K562 (cell line): ENCODE data around the gene AP1M2. TPM values are rescaled to one million over a fixed set of nuclear protein-coding genes. Genes with fewer than 3 reads are reported as not detected.

Source experiments
- ATF1 ChIP-seq, 2 experiments: fragments of 450-650 bp in 1 of 2; IDR thresholded peaks; 2 replicates each; pipeline ENCODE4 v1.6.1; 2016; ENCODE audit warnings: missing compliant biosample characterization in 1 of 2, missing genetic modification characterization in 1 of 2
- ATF4 ChIP-seq: fragments of 450-650 bp; formaldehyde crosslinking; IDR thresholded peaks from 2 replicates; pipeline ENCODE4 v1.4.0; 2022; ENCODE audit warnings: mild to moderate bottlenecking, moderate library complexity
- BRD9 ChIP-seq: fragments of 450-650 bp; IDR thresholded peaks from 2 replicates; pipeline ENCODE4 v1.6.1; 2018; ENCODE audit warnings: low read depth; ENCODE audit not compliant: partially characterized antibody
- CBX5 ChIP-seq: IDR thresholded peaks from 2 replicates; pipeline ENCODE4 v1.6.1; 2014; ENCODE audit warnings: low read depth, borderline replicate concordance
- CREB1 ChIP-seq, 2 experiments: sonication (generic) in 1 of 2; formaldehyde crosslinking in 1 of 2; IDR thresholded peaks; 2 replicates each; pipeline versions ENCODE4 v1.6.1 to v1.8.0; 2012 to 2022; ENCODE audit warnings: inconsistent platforms in 1 of 2, mild to moderate bottlenecking in 1 of 2, missing genetic modification reagents in 1 of 2, moderate library complexity in 1 of 2
- ELF4 ChIP-seq: fragments of 450-650 bp; formaldehyde crosslinking; IDR thresholded peaks from 2 replicates; pipeline ENCODE4 v1.4.0; 2022; ENCODE audit warnings: missing genetic modification characterization
- FIP1L1 ChIP-seq: fragments of 200-400 bp; formaldehyde crosslinking; IDR thresholded peaks from 2 replicates; pipeline ENCODE4 v1.6.1; 2018; ENCODE audit warnings: mild to moderate bottlenecking, low read depth, low read length; ENCODE audit not compliant: poor library complexity, severe bottlenecking
- FOXK2 ChIP-seq, 2 experiments: fragments of 450-650 bp; IDR thresholded peaks in 1 of 2; conservative IDR thresholded peaks in 1 of 2; 2 replicates each; pipeline ENCODE4 v1.6.1; 2016; ENCODE audit warnings: low read depth in 2 of 2, mild to moderate bottlenecking in 1 of 2
- KLF6 ChIP-seq: fragments of 250-450 bp; sonication (Bioruptor Pico); IDR thresholded peaks from 2 replicates; pipeline ENCODE4 v1.4.0; 2020; ENCODE audit warnings: mild to moderate bottlenecking, moderate library complexity, borderline replicate concordance
- LARP7 ChIP-seq: fragments of 450-650 bp; IDR thresholded peaks from 2 replicates; pipeline ENCODE4 v1.6.1; 2016
- NCOA6 ChIP-seq: fragments of 450-650 bp; IDR thresholded peaks from 2 replicates; pipeline ENCODE4 v1.6.1; 2017; ENCODE audit warnings: mild to moderate bottlenecking
- NFATC3 ChIP-seq: fragments of 450-650 bp; IDR thresholded peaks from 2 replicates; pipeline ENCODE4 v1.6.1; 2017; ENCODE audit warnings: mild to moderate bottlenecking
- NFIC ChIP-seq: fragments of 450-650 bp; IDR thresholded peaks from 2 replicates; pipeline ENCODE4 v1.6.1; 2017; ENCODE audit warnings: mild to moderate bottlenecking, inconsistent platforms
- NUFIP1 ChIP-seq: fragments of 450-650 bp; IDR thresholded peaks from 2 replicates; pipeline ENCODE4 v1.6.1; 2018; ENCODE audit not compliant: partially characterized antibody
- OTX1 ChIP-seq: fragments of 450-650 bp; formaldehyde crosslinking; IDR thresholded peaks from 2 replicates; pipeline ENCODE4 v1.4.0; 2022; ENCODE audit warnings: mild to moderate bottlenecking
- RFX7 ChIP-seq: fragments of 250-450 bp; sonication (Bioruptor Pico); IDR thresholded peaks from 2 replicates; pipeline ENCODE4 v1.5.1; 2021; ENCODE audit warnings: mild to moderate bottlenecking
- STAT5B ChIP-seq: fragments of 250-450 bp; sonication (Bioruptor Pico); IDR thresholded peaks from 2 replicates; pipeline ENCODE4 v1.8.0; 2021; ENCODE audit warnings: mild to moderate bottlenecking, inconsistent platforms
- ZC3H4 ChIP-seq: sonication (generic); formaldehyde crosslinking; IDR thresholded peaks from 2 replicates; pipeline ENCODE4 v1.9.0; 2021; ENCODE audit warnings: missing genetic modification reagents, borderline replicate concordance
- ZFX ChIP-seq: sonication (generic); formaldehyde crosslinking; IDR thresholded peaks from 2 replicates; pipeline ENCODE4 v1.8.0; 2022; ENCODE audit warnings: mild to moderate bottlenecking, missing genetic modification reagents, moderate library complexity
- ZNF408 ChIP-seq: fragments of 250-450 bp; sonication (Bioruptor Pico); IDR thresholded peaks from 2 replicates; pipeline ENCODE4 v1.4.0; 2020; ENCODE audit warnings: low read depth, mild to moderate bottlenecking, moderate library complexity
- ZNF445 ChIP-seq: fragments of 250-450 bp; sonication (Bioruptor Pico); IDR thresholded peaks from 2 replicates; pipeline ENCODE4 v1.4.0; 2020; ENCODE audit warnings: low read depth, mild to moderate bottlenecking, moderate library complexity
- ZNF511 ChIP-seq: sonication (generic); formaldehyde crosslinking; IDR thresholded peaks from 2 replicates; pipeline ENCODE4 v1.8.0; 2022; ENCODE audit warnings: mild to moderate bottlenecking, missing genetic modification reagents
- polyA plus RNA-seq, 8 experiments: library from polyadenylated mRNA; depleted of rRNA in 4 of 8; stranded (reverse) in 5 of 8; unstranded in 3 of 8; fragments of >200 nt; fragmentation: Nextera tagmentation in 2 of 8; fragmentation: Illumina TruSeq in 1 of 8; extraction: Ambion mirVana in 2 of 8; extraction: Trizol in 1 of 8; gene quantifications; 2 replicates each; pipeline versions ENCODE4 v1.2.1 to v1.2.3, GENCODE V29; 2011 to 2014; ENCODE audit warnings: inconsistent platforms in 1 of 8, missing spikeins in 1 of 8
- total RNA-seq, 7 experiments: library from RNA; depleted of rRNA in 6 of 7; stranded (reverse); fragments of >200 nt in 6 of 7; fragmentation: Illumina TruSeq in 2 of 7; extraction: Trizol in 2 of 7; gene quantifications; 2 replicates each; pipeline versions ENCODE4 v1.2.1 to v1.2.3, GENCODE V29; 2011 to 2021; ENCODE audit warnings: low replicate concordance in 1 of 7
- TF ChIP-seq, protein P1 (sequence below): sonication (generic); formaldehyde crosslinking; IDR thresholded peaks from 2 replicates; pipeline ENCODE4 v1.9.0; 2022; ENCODE audit warnings: mild to moderate bottlenecking, missing genetic modification reagents
- TF ChIP-seq, protein P2 (sequence below): fragments of 450-650 bp; IDR thresholded peaks from 2 replicates; pipeline ENCODE4 v1.7.1; 2018; ENCODE audit warnings: mild to moderate bottlenecking, low read depth; ENCODE audit not compliant: partially characterized antibody

AP1M2 gene
- total and polyA plus RNA-seq, 9 of the 15 experiments (the other 6 are each of a cell fraction or from before 2014, with no cell fraction given): 0.33 to 1.4 (median 0.89) TPM; not detected in 1

DNA sequence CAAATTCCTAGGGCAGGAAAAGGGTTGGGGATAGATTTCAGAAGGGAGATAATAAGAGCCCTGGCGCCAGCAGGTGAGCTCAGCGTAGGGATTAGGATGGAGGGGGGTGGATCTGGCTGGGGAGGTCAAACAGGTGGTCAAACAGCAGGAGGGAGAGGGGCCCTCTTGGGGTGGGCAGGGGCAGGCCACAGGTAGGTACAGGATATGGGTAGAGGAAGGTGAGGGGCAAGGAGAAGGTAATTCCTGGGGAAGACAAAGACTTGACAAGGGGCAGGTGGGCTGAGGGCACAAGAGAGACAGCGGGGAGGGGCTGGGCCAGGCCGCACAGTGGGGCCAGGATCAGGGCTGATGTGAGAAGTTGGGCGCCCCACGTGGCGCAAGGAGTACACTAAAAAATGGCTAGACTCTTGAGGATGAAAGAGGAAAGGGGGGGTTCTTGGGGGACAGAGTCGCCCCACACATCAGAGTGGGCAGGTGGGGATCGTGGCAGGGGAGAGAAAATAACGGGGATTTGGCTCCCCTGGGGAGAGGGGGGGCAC is 22.0 kb downstream of the AP1M2 start (continued):
- TF ChIP-seq NFATC3 (no peak), STAT5B (no peak), LARP7 (0 out of 2 replicates have a peak, but pooled peaks have one; percentile 33), NUFIP1 (no peak), ATF1 (CRISPR knock-in tag; IDR thresholded peaks at IDR 0.05) (no peak), ATF1 (tag; IDR thresholded peaks at IDR 0.05) (no peak), ATF4 (CRISPR knock-in tag) (no peak), KLF6 (CRISPR knock-in tag) (no peak), RFX7 (CRISPR knock-in tag) (no peak), ZFX (CRISPR knock-in tag) (peak; percentile 34; the same call in 1 of the 2 replicates), CREB1 (IDR thresholded peaks at IDR 0.05) (no peak), CREB1 (CRISPR knock-in tag; IDR thresholded peaks at IDR 0.05) (no peak), NFIC (no peak), ZNF445 (CRISPR knock-in tag) (no peak), CBX5 (no peak), ZNF511 (CRISPR knock-in tag) (no peak), ZNF408 (CRISPR knock-in tag) (no peak), FOXK2 (conservative IDR thresholded peaks at IDR 0.05 in 1 of 2, IDR thresholded peaks at IDR 0.05 in 1 of 2; ENCODE audit: low read depth in 2 of 2) (no peak), NCOA6 (no peak), FIP1L1 (no peak), BRD9 (no peak), OTX1 (0 out of 2 replicates have a peak, but pooled peaks have one; percentile 44), ZC3H4 (no peak), ELF4 (CRISPR knock-in tag) (no peak)
- TF ChIP-seq, protein P1, sequence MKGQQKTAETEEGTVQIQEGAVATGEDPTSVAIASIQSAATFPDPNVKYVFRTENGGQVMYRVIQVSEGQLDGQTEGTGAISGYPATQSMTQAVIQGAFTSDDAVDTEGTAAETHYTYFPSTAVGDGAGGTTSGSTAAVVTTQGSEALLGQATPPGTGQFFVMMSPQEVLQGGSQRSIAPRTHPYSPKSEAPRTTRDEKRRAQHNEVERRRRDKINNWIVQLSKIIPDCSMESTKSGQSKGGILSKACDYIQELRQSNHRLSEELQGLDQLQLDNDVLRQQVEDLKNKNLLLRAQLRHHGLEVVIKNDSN (CRISPR knock-in tag): peak; percentile 66
- TF ChIP-seq, protein P2, sequence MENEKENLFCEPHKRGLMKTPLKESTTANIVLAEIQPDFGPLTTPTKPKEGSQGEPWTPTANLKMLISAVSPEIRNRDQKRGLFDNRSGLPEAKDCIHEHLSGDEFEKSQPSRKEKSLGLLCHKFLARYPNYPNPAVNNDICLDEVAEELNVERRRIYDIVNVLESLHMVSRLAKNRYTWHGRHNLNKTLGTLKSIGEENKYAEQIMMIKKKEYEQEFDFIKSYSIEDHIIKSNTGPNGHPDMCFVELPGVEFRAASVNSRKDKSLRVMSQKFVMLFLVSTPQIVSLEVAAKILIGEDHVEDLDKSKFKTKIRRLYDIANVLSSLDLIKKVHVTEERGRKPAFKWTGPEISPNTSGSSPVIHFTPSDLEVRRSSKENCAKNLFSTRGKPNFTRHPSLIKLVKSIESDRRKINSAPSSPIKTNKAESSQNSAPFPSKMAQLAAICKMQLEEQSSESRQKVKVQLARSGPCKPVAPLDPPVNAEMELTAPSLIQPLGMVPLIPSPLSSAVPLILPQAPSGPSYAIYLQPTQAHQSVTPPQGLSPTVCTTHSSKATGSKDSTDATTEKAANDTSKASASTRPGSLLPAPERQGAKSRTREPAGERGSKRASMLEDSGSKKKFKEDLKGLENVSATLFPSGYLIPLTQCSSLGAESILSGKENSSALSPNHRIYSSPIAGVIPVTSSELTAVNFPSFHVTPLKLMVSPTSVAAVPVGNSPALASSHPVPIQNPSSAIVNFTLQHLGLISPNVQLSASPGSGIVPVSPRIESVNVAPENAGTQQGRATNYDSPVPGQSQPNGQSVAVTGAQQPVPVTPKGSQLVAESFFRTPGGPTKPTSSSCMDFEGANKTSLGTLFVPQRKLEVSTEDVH: no peak
